Brain microvascular endothelial cell (primary cell): ENCODE results near the gene GCNT2.
"Not testable (repeated sequence)": the region's sequence is repeated elsewhere in the genome, so short reads cannot be mapped to it uniquely, and the experiment has no call there.

Experiments used
- DNase-seq: peaks from one replicate; pipeline ENCODE4 v3.0.0-alpha.2; 2020
- H3K27ac ChIP-seq: fragments of 250-450 bp; sonication (Bioruptor Pico); 2 replicates; pipeline ENCODE4 v1.5.1; 2020; ENCODE audit warnings: mild to moderate bottlenecking, moderate library complexity
- H3K27me3 ChIP-seq: fragments of 250-450 bp; sonication (Bioruptor Pico); replicated peaks from 2 replicates; pipeline ENCODE4 v1.5.1; 2020; ENCODE audit warnings: mild to moderate bottlenecking
- H3K36me3 ChIP-seq: fragments of 250-450 bp; sonication (Bioruptor Pico); replicated peaks from 2 replicates; pipeline ENCODE4 v1.5.1; 2020; ENCODE audit warnings: mild to moderate bottlenecking
- H3K4me3 ChIP-seq: 2 replicates; pipeline ENCODE4 v1.5.1; 2011; ENCODE audit warnings: low read depth, mild to moderate bottlenecking, control low read depth, low read length, moderate library complexity
- in situ Hi-C: cut with HindIII; loops from 2 replicates; pipeline ENCODE4 v1.10.0; 2017; ENCODE audit warnings: low sequenced_read_pairs, low pct_ligation_motif_present
- TF ChIP-seq, protein P1 (sequence below): IDR thresholded peaks from 2 replicates; pipeline ENCODE4 v1.5.1; 2011; ENCODE audit warnings: low read depth, mild to moderate bottlenecking, moderate library complexity, low read length, control low read depth, inconsistent platforms; ENCODE audit errors: missing control alignments

Gene GCNT2

DNA sequence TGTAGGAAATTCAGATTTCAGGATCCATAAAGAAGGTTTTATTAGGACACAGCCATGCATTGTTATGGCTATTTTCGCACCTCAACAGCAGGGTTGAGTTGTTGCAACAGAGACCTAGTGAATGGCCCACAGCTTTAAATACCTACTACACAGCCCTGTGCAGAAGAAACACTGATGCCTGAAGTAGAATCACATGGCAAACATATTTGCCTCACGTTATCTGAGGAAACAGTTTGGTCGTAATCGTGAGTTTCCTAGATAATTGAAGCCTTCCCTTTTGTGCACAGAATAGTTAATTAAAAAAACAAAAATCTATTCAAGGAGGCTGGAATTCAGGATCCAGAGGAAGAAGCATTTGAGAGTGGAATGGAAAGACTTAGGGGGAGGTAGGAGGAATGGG is 55.1 kb downstream of the GCNT2 start:
- in situ Hi-C loops = no loop called here
- DNase-seq = no peak
- TF ChIP-seq, protein P1, sequence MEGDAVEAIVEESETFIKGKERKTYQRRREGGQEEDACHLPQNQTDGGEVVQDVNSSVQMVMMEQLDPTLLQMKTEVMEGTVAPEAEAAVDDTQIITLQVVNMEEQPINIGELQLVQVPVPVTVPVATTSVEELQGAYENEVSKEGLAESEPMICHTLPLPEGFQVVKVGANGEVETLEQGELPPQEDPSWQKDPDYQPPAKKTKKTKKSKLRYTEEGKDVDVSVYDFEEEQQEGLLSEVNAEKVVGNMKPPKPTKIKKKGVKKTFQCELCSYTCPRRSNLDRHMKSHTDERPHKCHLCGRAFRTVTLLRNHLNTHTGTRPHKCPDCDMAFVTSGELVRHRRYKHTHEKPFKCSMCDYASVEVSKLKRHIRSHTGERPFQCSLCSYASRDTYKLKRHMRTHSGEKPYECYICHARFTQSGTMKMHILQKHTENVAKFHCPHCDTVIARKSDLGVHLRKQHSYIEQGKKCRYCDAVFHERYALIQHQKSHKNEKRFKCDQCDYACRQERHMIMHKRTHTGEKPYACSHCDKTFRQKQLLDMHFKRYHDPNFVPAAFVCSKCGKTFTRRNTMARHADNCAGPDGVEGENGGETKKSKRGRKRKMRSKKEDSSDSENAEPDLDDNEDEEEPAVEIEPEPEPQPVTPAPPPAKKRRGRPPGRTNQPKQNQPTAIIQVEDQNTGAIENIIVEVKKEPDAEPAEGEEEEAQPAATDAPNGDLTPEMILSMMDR = no peak
- no peak overlapping the region for H3K4me3 ChIP-seq
- no peaks in the 10 kb centered on the region for H3K27me3 ChIP-seq
- H3K27ac ChIP-seq = no peak overlapping the region
- H3K36me3 ChIP-seq = no peaks in the 10 kb centered on the region

GRCh38 chr6:10577112-10577511 is 56.0 kb downstream of the GCNT2 start:
- DNase-seq = no peak
- Histone ChIP-seq H3K36me3 (no peaks in the 10 kb centered on the region), H3K27me3 (no peaks in the 10 kb centered on the region), H3K27ac (no peak overlapping the region), H3K4me3 (no peak overlapping the region)
- in situ Hi-C loops = no loop called here
- TF ChIP-seq, protein P1 = no peak

DNA sequence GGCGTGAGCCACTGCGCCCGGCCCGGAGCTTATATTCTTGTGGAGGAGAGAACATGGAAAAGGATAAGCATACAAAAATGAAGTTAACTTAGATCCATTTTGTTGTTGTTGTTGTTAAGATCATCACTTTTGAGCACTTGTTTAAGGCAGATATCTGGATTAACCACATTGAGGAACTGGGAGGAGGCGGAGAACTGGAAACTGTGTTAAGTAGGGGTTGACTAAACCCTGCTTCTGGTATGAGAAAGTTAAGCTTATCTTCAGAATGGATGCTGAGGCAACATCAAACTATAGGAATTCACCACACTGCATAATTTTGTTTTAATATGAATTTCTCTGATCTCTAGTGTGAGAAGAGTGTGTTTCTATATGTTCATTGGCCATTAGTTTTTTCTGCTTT is 57.6 kb downstream of the GCNT2 start:
- Histone ChIP-seq H3K27ac (no peak overlapping the region), H3K4me3 (no peak overlapping the region), H3K27me3 (no peaks in the 10 kb centered on the region), H3K36me3 (no peaks in the 10 kb centered on the region)
- in situ Hi-C loops = no loop called here
- DNase-seq = no peak
- TF ChIP-seq, protein P1 = no peak

DNA sequence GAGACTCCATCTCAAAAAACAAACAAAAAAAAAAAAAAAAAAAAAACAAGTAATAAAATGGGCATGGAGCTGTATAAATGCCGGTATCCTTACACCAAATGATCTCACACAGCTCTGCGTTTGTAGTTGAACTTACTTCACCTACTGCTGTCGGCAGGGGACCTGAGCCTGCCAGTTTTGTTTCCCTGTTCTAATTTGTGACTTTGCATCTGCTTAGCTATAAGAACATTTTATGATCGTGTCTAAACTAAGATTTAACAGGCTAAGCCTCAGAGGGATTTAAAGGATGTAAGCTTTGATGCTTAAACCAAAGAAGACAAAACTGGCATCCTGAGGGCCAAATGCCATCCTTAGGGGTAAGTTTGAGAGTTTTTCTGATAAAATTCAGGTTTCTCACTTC is 58.7 kb downstream of the GCNT2 start:
- in situ Hi-C loops = no loop called here
- TF ChIP-seq, protein P1 = no peak

GRCh38 chr6:10580570-10580969 is 59.4 kb downstream of the GCNT2 start:
- DNase-seq = no peak
- Histone ChIP-seq H3K4me3 (no peak overlapping the region), H3K36me3 (no peaks in the 10 kb centered on the region), H3K27ac (no peak overlapping the region), H3K27me3 (no peaks in the 10 kb centered on the region)
- TF ChIP-seq, protein P1 = no peak
- in situ Hi-C loops = no loop called here

More for the DNA sequence above, 58.7 kb downstream of the GCNT2 start:
- H3K36me3 ChIP-seq = no peaks in the 10 kb centered on the region
- H3K27ac ChIP-seq = no peak overlapping the region
- H3K27me3 ChIP-seq = no peaks in the 10 kb centered on the region
- H3K4me3 ChIP-seq = no peak overlapping the region
- DNase-seq = no peak

DNA sequence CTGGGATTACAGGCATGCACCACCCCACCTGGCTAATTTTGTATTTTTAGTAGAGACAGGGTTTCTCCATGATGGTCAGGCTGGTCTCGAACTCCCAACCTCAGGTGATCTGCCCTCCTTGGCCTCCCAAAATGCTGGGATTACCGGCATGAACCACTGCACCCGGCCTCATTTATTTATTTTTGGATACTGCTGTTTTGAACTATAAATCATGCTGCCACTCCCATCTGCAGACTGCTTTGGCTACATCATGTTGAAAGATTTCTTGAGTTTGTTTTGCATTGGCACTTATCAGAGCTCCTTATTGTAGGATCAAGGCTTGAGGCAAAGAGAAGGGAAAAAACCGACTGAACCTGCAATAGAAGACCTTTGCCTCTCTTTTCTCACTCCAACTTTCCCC is 60.3 kb downstream of the GCNT2 start:
- H3K27ac ChIP-seq, in situ Hi-C loops, H3K4me3 ChIP-seq, DNase-seq, H3K27me3 ChIP-seq, H3K36me3 ChIP-seq: not testable (repeated sequence)
